ENCODE measurements around the gene ADCY10.
"Not testable (repeated sequence)": the region's sequence is repeated elsewhere in the genome, so short reads cannot be mapped to it uniquely, and the experiment has no call there.

ADCY10 gene

GRCh38 chr1:167820684-167821355, 93.1 kb downstream of the ADCY10 start:
- Histone ChIP-seq H3K27ac (no peak overlapping the region), H3K36me3 (ENCODE audit: insufficient read depth, low read length) (no peaks in the 10 kb centered on the region), H3K9me3 (ENCODE audit: low read depth, low read length) (no peaks in the 10 kb centered on the region), H3K4me3 (no peak overlapping the region), H3K9ac (ENCODE audit: insufficient read length) (no peak overlapping the region)
- DNase-seq (ENCODE audit: low read depth, low spot score): no peak
- no peak for TF ChIP-seq EZH2 (IDR thresholded peaks at IDR 0.05)
- TF ChIP-seq FOXP2 (optimal IDR thresholded peaks at IDR 0.05; ENCODE audit: control extremely low read depth, extremely low read length, insufficient read depth): no peak
- TF ChIP-seq POLR2AphosphoS5 (IDR thresholded peaks at IDR 0.05; ENCODE audit: borderline replicate concordance, low read depth, low read length): no peak

GRCh38 chr1:167819849-167820683, 93.9 kb downstream of the ADCY10 start:
- DNase-seq (ENCODE audit: low read depth, low spot score): no peak
- H3K9ac ChIP-seq (ENCODE audit: insufficient read length): no peak overlapping the region
- no peak overlapping the region for H3K27ac ChIP-seq
- TF ChIP-seq FOXP2 (optimal IDR thresholded peaks at IDR 0.05; ENCODE audit: control extremely low read depth, extremely low read length, insufficient read depth) (no peak), EZH2 (IDR thresholded peaks at IDR 0.05) (no peak), POLR2AphosphoS5 (IDR thresholded peaks at IDR 0.05; ENCODE audit: borderline replicate concordance, low read depth, low read length) (no peak)
- no peaks in the 10 kb centered on the region for H3K36me3 ChIP-seq (ENCODE audit: insufficient read depth, low read length)
- no peaks in the 10 kb centered on the region for H3K9me3 ChIP-seq (ENCODE audit: low read depth, low read length)
- no peak overlapping the region for H3K4me3 ChIP-seq

- Histone ChIP-seq H3K27ac (no peak overlapping the region), H3K9ac (ENCODE audit: insufficient read length) (no peak overlapping the region), H3K4me3 (no peak overlapping the region), H3K9me3 (ENCODE audit: low read depth, low read length) (no peaks in the 10 kb centered on the region), H3K36me3 (ENCODE audit: insufficient read depth, low read length) (no peaks in the 10 kb centered on the region)
- no peak for DNase-seq (ENCODE audit: low read depth, low spot score)
- no peak for TF ChIP-seq EZH2 (IDR thresholded peaks at IDR 0.05)
- TF ChIP-seq POLR2AphosphoS5 (IDR thresholded peaks at IDR 0.05; ENCODE audit: borderline replicate concordance, low read depth, low read length): no peak
- TF ChIP-seq FOXP2 (optimal IDR thresholded peaks at IDR 0.05; ENCODE audit: control extremely low read depth, extremely low read length, insufficient read depth): no peak
Measured at GRCh38 chr1:167815650-167816049, 98.3 kb downstream of the ADCY10 start.

- H3K9ac ChIP-seq (ENCODE audit: insufficient read length): no peak overlapping the region
- H3K4me3 ChIP-seq: no peak overlapping the region
- DNase-seq (ENCODE audit: low read depth, low spot score): no peak
- H3K27ac ChIP-seq: no peak overlapping the region
- TF ChIP-seq EZH2 (IDR thresholded peaks at IDR 0.05): no peak
- no peak for TF ChIP-seq POLR2AphosphoS5 (IDR thresholded peaks at IDR 0.05; ENCODE audit: borderline replicate concordance, low read depth, low read length)
- TF ChIP-seq FOXP2 (optimal IDR thresholded peaks at IDR 0.05; ENCODE audit: control extremely low read depth, extremely low read length, insufficient read depth): no peak
- H3K9me3 ChIP-seq (ENCODE audit: low read depth, low read length): no peaks in the 10 kb centered on the region
- no peaks in the 10 kb centered on the region for H3K36me3 ChIP-seq (ENCODE audit: insufficient read depth, low read length)
Measured at GRCh38 chr1:167812972-167813371, 101.0 kb downstream of the ADCY10 start.

- H3K9me3 ChIP-seq (ENCODE audit: low read depth, low read length): no peaks in the 10 kb centered on the region
Measured at GRCh38 chr1:167808690-167809089, 105.2 kb downstream of the ADCY10 start.

GRCh38 chr1:167808104-167808503, 105.8 kb downstream of the ADCY10 start:
- H3K9me3 ChIP-seq (ENCODE audit: low read depth, low read length): no peaks in the 10 kb centered on the region
- no peak overlapping the region for H3K27ac ChIP-seq
- no peaks in the 10 kb centered on the region for H3K36me3 ChIP-seq (ENCODE audit: insufficient read depth, low read length)
- H3K4me3 ChIP-seq: no peak overlapping the region
- TF ChIP-seq FOXP2 (optimal IDR thresholded peaks at IDR 0.05; ENCODE audit: control extremely low read depth, extremely low read length, insufficient read depth) (no peak), POLR2AphosphoS5 (IDR thresholded peaks at IDR 0.05; ENCODE audit: borderline replicate concordance, low read depth, low read length) (no peak), EZH2 (IDR thresholded peaks at IDR 0.05) (no peak)
- DNase-seq (ENCODE audit: low read depth, low spot score): no peak
- no peak overlapping the region for H3K9ac ChIP-seq (ENCODE audit: insufficient read length)

More at GRCh38 chr1:167808690-167809089, 105.2 kb downstream of the ADCY10 start:
- no peak overlapping the region for H3K27ac ChIP-seq
- H3K36me3 ChIP-seq (ENCODE audit: insufficient read depth, low read length): no peaks in the 10 kb centered on the region
- DNase-seq (ENCODE audit: low read depth, low spot score): no peak
- H3K9ac ChIP-seq (ENCODE audit: insufficient read length): no peak overlapping the region
- no peak for TF ChIP-seq POLR2AphosphoS5 (IDR thresholded peaks at IDR 0.05; ENCODE audit: borderline replicate concordance, low read depth, low read length)
- TF ChIP-seq EZH2 (IDR thresholded peaks at IDR 0.05): no peak
- TF ChIP-seq FOXP2 (optimal IDR thresholded peaks at IDR 0.05; ENCODE audit: control extremely low read depth, extremely low read length, insufficient read depth): no peak
- no peak overlapping the region for H3K4me3 ChIP-seq

- H3K36me3 ChIP-seq (ENCODE audit: insufficient read depth, low read length); H3K4me3 ChIP-seq; DNase-seq (ENCODE audit: low read depth, low spot score); H3K9me3 ChIP-seq (ENCODE audit: low read depth, low read length); H3K27ac ChIP-seq; H3K9ac ChIP-seq (ENCODE audit: insufficient read length): not testable (repeated sequence)
Measured at GRCh38 chr1:167806676-167807075, 107.3 kb downstream of the ADCY10 start.

- not testable (repeated sequence) for H3K36me3 ChIP-seq (ENCODE audit: insufficient read depth, low read length); H3K27ac ChIP-seq; H3K9ac ChIP-seq (ENCODE audit: insufficient read length); H3K4me3 ChIP-seq; DNase-seq (ENCODE audit: low read depth, low spot score); H3K9me3 ChIP-seq (ENCODE audit: low read depth, low read length)
Measured at GRCh38 chr1:167806235-167806634, 107.7 kb downstream of the ADCY10 start.
